K562 (cell line): ENCODE data around the gene COX4I2. TPM values are rescaled to one million over a fixed set of nuclear protein-coding genes. Genes with fewer than 3 reads are reported as not detected.

ENCODE experiments used
- ARID2 ChIP-seq: fragments of 450-650 bp; IDR thresholded peaks from 2 replicates; pipeline ENCODE4 v1.6.1; 2017; ENCODE audit warnings: antibody characterized with exemption, mild to moderate bottlenecking
- GATAD2A ChIP-seq: fragments of 450-650 bp; IDR thresholded peaks from 2 replicates; pipeline ENCODE4 v1.6.1; 2017
- HCFC1 ChIP-seq: IDR thresholded peaks from 2 replicates; pipeline ENCODE4 v1.6.1; 2012; ENCODE audit warnings: low read depth, low read length, improper control_type of control experiment
- HDAC2 ChIP-seq: fragments of 450-650 bp; IDR thresholded peaks from 2 replicates; pipeline ENCODE4 v1.6.1; 2016; ENCODE audit warnings: mild to moderate bottlenecking
- HEY1 ChIP-seq: fragments of 250-450 bp; sonication (Bioruptor Pico); IDR thresholded peaks from 2 replicates; pipeline ENCODE4 v1.5.0; 2020; ENCODE audit warnings: mild to moderate bottlenecking, moderate library complexity, borderline replicate concordance
- JUN ChIP-seq, 2 experiments: sonication (generic) in 1 of 2; formaldehyde crosslinking in 1 of 2; IDR thresholded peaks; 2 replicates each; pipeline versions ENCODE4 v1.6.1 to v1.8.0; 2012 to 2022; ENCODE audit warnings: borderline replicate concordance in 2 of 2, mild to moderate bottlenecking in 2 of 2, improper control_type of control experiment in 1 of 2, low read depth in 1 of 2, low read length in 1 of 2, missing genetic modification reagents in 1 of 2
- MBD2 ChIP-seq: sonication (generic); IDR thresholded peaks from 2 replicates; pipeline ENCODE4 v1.6.1; 2016; ENCODE audit warnings: low read depth, borderline replicate concordance
- MCM2 ChIP-seq: fragments of 450-650 bp; IDR thresholded peaks from 2 replicates; pipeline ENCODE4 v1.6.1; 2017; ENCODE audit warnings: low read depth, mild to moderate bottlenecking
- POLR2B ChIP-seq: fragments of 450-650 bp; IDR thresholded peaks from 2 replicates; pipeline ENCODE4 v1.6.1; 2018; ENCODE audit warnings: low read depth; ENCODE audit not compliant: partially characterized antibody
- POLR2G ChIP-seq: fragments of 200-400 bp; formaldehyde crosslinking; IDR thresholded peaks from 2 replicates; pipeline ENCODE4 v1.6.1; 2017; ENCODE audit warnings: low read depth, mild to moderate bottlenecking, antibody characterized with exemption, low read length, moderate library complexity
- SMAD4 ChIP-seq: fragments of 250-450 bp; sonication (Bioruptor Pico); conservative IDR thresholded peaks from 2 replicates; pipeline ENCODE4 v1.8.0; 2021; ENCODE audit warnings: inconsistent platforms, mild to moderate bottlenecking, moderate library complexity
- STAT5B ChIP-seq: fragments of 250-450 bp; sonication (Bioruptor Pico); IDR thresholded peaks from 2 replicates; pipeline ENCODE4 v1.8.0; 2021; ENCODE audit warnings: mild to moderate bottlenecking, inconsistent platforms
- SUPT5H ChIP-seq: fragments of 450-650 bp; IDR thresholded peaks from 2 replicates; pipeline ENCODE4 v1.6.1; 2016
- TCF3 ChIP-seq: sonication (generic); formaldehyde crosslinking; IDR thresholded peaks from 2 replicates; pipeline ENCODE4 v1.4.0; 2020; ENCODE audit warnings: mild to moderate bottlenecking, missing genetic modification reagents
- ZKSCAN1 ChIP-seq: fragments of 150-350 bp; IDR thresholded peaks from 2 replicates; pipeline ENCODE4 v1.6.1; 2016; ENCODE audit warnings: low read depth, low read length
- ZNF224 ChIP-seq: sonication (generic); formaldehyde crosslinking; IDR thresholded peaks from 2 replicates; pipeline ENCODE4 v1.8.0; 2022; ENCODE audit warnings: mild to moderate bottlenecking, missing genetic modification reagents
- ZNF316 ChIP-seq: fragments of 450-650 bp; IDR thresholded peaks from 2 replicates; pipeline ENCODE4 v1.6.1; 2016
- ZNF780A ChIP-seq: fragments of 250-450 bp; sonication (Bioruptor Pico); IDR thresholded peaks from 2 replicates; pipeline ENCODE4 v1.5.0; 2021; ENCODE audit warnings: mild to moderate bottlenecking
- polyA plus RNA-seq, 8 experiments: library from polyadenylated mRNA; depleted of rRNA in 4 of 8; stranded (reverse) in 5 of 8; unstranded in 3 of 8; fragments of >200 nt; fragmentation: Nextera tagmentation in 2 of 8; fragmentation: Illumina TruSeq in 1 of 8; extraction: Ambion mirVana in 2 of 8; extraction: Trizol in 1 of 8; gene quantifications; 2 replicates each; pipeline versions ENCODE4 v1.2.1 to v1.2.3, GENCODE V29; 2011 to 2014; ENCODE audit warnings: inconsistent platforms in 1 of 8, missing spikeins in 1 of 8
- total RNA-seq, 7 experiments: library from RNA; depleted of rRNA in 6 of 7; stranded (reverse); fragments of >200 nt in 6 of 7; fragmentation: Illumina TruSeq in 2 of 7; extraction: Trizol in 2 of 7; gene quantifications; 2 replicates each; pipeline versions ENCODE4 v1.2.1 to v1.2.3, GENCODE V29; 2011 to 2021; ENCODE audit warnings: low replicate concordance in 1 of 7
- TF ChIP-seq, protein P1 (sequence below): fragments of 450-650 bp; formaldehyde crosslinking; IDR thresholded peaks from 2 replicates; pipeline ENCODE4 v1.4.0; 2020; ENCODE audit warnings: mild to moderate bottlenecking, moderate library complexity
- TF ChIP-seq, protein P2 (sequence below), 3 experiments: IDR thresholded peaks in 2 of 3; conservative IDR thresholded peaks in 1 of 3; 2 replicates each; pipeline ENCODE4 v1.5.1; 2011 to 2012; ENCODE audit warnings: low read length in 3 of 3, mild to moderate bottlenecking in 3 of 3, control low read depth in 2 of 3, improper control_type of control experiment in 1 of 3, inconsistent platforms in 1 of 3, low read depth in 1 of 3, mixed read lengths in 1 of 3, moderate library complexity in 1 of 3; ENCODE audit not compliant: insufficient read depth in 2 of 3
- TF ChIP-seq, protein P3 (sequence below): fragments of 450-650 bp; IDR thresholded peaks from 2 replicates; pipeline ENCODE4 v1.6.1; 2016; ENCODE audit warnings: mild to moderate bottlenecking
- TF ChIP-seq, protein P4 (sequence below), 2 experiments: IDR thresholded peaks in 1 of 2; conservative IDR thresholded peaks in 1 of 2; 2 replicates each; pipeline ENCODE4 v1.6.1; 2016; ENCODE audit warnings: low read depth in 2 of 2, mild to moderate bottlenecking in 1 of 2, missing compliant biosample characterization in 1 of 2, missing genetic modification characterization in 1 of 2, moderate library complexity in 1 of 2

Gene COX4I2
- total and polyA plus RNA-seq, 9 of the 15 experiments (the other 6 are each of a cell fraction or from before 2014, with no cell fraction given) = not detected

DNA sequence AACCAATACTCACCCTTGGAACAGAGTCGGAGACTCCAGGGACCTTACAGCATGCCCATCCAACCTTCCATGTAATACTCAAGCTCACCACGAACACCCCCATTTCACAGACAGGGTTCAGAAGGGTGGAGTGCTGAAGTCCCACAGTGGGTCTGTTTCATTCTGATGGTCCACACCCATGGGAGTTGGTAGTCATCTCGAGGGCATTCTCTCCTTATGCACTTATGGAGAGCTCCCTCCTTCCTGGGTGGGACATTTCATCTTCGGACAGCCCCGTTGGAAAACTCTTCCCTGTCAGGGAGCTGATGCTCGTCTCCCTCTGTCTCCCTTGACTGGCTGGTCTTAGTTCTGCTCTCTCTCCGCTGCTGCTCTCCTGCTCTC lies 38.9 kb downstream of the COX4I2 start (continued):
- TF ChIP-seq, protein P1, sequence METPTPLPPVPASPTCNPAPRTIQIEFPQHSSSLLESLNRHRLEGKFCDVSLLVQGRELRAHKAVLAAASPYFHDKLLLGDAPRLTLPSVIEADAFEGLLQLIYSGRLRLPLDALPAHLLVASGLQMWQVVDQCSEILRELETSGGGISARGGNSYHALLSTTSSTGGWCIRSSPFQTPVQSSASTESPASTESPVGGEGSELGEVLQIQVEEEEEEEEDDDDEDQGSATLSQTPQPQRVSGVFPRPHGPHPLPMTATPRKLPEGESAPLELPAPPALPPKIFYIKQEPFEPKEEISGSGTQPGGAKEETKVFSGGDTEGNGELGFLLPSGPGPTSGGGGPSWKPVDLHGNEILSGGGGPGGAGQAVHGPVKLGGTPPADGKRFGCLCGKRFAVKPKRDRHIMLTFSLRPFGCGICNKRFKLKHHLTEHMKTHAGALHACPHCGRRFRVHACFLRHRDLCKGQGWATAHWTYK (CRISPR knock-in tag) = peak; percentile 25; the same call in 1 of the 2 replicates
- TF ChIP-seq HDAC2 (peak; percentile 13; the same call in 1 of the 2 replicates), SMAD4 (CRISPR knock-in tag) (peak; percentile 41; the same call in 1 of the 2 replicates), MCM2 (no peak), ZKSCAN1 (peak; percentile 80; the same call in 1 of the 2 replicates), ZNF316 (no peak), GATAD2A (peak; percentile 46; the same call in 1 of the 2 replicates), HEY1 (CRISPR knock-in tag) (no peak), POLR2G (no peak), ZNF224 (CRISPR knock-in tag) (no peak), JUN (IDR thresholded peaks at IDR 0.05; ENCODE audit: borderline replicate concordance, low read depth, low read length) (no peak), JUN (CRISPR knock-in tag; IDR thresholded peaks at IDR 0.05; ENCODE audit: borderline replicate concordance) (no peak), MBD2 (no peak), ARID2 (no peak), STAT5B (CRISPR knock-in tag) (no peak), ZNF780A (0 out of 2 replicates have a peak, but pooled peaks have one; percentile 13), HCFC1 (no peak), TCF3 (CRISPR knock-in tag) (no peak), POLR2B (no peak), SUPT5H (peak; percentile 37; the same call in 1 of the 2 replicates)
- TF ChIP-seq, protein P2, sequence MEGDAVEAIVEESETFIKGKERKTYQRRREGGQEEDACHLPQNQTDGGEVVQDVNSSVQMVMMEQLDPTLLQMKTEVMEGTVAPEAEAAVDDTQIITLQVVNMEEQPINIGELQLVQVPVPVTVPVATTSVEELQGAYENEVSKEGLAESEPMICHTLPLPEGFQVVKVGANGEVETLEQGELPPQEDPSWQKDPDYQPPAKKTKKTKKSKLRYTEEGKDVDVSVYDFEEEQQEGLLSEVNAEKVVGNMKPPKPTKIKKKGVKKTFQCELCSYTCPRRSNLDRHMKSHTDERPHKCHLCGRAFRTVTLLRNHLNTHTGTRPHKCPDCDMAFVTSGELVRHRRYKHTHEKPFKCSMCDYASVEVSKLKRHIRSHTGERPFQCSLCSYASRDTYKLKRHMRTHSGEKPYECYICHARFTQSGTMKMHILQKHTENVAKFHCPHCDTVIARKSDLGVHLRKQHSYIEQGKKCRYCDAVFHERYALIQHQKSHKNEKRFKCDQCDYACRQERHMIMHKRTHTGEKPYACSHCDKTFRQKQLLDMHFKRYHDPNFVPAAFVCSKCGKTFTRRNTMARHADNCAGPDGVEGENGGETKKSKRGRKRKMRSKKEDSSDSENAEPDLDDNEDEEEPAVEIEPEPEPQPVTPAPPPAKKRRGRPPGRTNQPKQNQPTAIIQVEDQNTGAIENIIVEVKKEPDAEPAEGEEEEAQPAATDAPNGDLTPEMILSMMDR (IDR thresholded peaks at IDR 0.05 in 2 of 3, conservative IDR thresholded peaks at IDR 0.05 in 1 of 3; ENCODE audit: insufficient read depth in 2 of 3, low read depth in 1 of 3, low read length in 3 of 3) = 0 out of 6 replicates have a peak, but pooled peaks of 1 of the 3 experiments have one; percentile 12
- TF ChIP-seq, protein P3, sequence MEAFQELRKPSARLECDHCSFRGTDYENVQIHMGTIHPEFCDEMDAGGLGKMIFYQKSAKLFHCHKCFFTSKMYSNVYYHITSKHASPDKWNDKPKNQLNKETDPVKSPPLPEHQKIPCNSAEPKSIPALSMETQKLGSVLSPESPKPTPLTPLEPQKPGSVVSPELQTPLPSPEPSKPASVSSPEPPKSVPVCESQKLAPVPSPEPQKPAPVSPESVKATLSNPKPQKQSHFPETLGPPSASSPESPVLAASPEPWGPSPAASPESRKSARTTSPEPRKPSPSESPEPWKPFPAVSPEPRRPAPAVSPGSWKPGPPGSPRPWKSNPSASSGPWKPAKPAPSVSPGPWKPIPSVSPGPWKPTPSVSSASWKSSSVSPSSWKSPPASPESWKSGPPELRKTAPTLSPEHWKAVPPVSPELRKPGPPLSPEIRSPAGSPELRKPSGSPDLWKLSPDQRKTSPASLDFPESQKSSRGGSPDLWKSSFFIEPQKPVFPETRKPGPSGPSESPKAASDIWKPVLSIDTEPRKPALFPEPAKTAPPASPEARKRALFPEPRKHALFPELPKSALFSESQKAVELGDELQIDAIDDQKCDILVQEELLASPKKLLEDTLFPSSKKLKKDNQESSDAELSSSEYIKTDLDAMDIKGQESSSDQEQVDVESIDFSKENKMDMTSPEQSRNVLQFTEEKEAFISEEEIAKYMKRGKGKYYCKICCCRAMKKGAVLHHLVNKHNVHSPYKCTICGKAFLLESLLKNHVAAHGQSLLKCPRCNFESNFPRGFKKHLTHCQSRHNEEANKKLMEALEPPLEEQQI = no peak
- TF ChIP-seq, protein P4, sequence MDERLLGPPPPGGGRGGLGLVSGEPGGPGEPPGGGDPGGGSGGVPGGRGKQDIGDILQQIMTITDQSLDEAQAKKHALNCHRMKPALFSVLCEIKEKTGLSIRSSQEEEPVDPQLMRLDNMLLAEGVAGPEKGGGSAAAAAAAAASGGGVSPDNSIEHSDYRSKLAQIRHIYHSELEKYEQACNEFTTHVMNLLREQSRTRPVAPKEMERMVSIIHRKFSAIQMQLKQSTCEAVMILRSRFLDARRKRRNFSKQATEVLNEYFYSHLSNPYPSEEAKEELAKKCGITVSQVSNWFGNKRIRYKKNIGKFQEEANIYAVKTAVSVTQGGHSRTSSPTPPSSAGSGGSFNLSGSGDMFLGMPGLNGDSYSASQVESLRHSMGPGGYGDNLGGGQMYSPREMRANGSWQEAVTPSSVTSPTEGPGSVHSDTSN (CRISPR knock-in tag; IDR thresholded peaks at IDR 0.05; ENCODE audit: low read depth) = no peak
- TF ChIP-seq, protein P4 (tag; conservative IDR thresholded peaks at IDR 0.05; ENCODE audit: low read depth) = no peak
